Measurements from ENCODE around the gene ABHD16B. TPM values are rescaled to one million over a fixed set of nuclear protein-coding genes. Genes with fewer than 3 reads are reported as not detected.

The ABHD16B gene
- total RNA-seq, 1 donor from 2014 or later: not detected

DNA sequence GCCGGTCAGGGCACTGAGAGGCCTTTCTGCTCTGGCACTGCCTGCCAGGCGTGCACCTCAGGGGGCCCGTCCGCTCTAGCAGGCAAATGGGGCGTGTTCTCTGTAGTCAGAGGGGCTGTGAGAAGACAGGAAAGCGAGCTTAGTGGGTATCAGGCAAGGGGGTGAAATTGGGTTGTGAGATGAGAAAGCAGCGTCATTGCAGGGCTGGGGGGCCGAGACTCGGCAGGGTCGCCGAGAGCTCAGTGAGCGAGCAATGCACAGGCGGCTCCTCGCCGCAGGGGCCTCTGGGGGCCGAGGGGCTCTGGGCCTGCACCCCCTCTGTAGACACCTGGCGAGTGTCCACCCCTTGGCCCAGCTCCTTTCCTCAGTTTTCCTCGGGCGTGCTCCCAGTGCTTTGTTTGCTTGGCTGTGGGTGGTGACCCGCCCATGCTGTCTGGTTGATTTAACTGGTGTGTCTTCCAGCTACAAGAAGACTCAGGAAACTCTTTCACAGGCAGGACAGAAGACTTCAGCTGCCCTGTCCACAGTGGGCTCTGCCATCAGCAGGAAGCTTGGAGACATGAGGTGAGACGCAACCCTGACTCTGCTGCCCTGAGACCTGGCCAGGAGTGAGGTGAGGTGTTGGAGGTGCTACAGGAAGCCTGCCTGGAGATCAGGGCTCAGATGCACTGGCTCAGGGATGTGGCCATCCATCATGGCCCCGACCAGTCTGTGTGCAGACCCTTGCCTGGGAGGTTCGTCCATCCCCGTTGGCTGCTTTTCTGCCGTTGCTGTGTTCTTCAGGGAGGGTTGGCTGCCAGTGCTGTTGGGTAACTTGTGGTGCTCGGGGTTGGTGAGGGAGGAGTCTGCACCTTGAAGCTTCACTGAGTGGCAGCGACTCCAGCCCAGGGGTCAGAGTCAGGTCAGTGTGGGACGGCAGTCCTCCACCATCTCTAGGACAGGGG, 21.2 kb downstream of the ABHD16B start:
- Histone ChIP-seq H3K27me3 (ENCODE audit: control insufficient read depth, insufficient read depth, low read length) (no peaks in the 10 kb centered on the region), H3K36me3 (ENCODE audit: control insufficient read depth, insufficient read depth, low read length) (peaks cover 3% of the 10 kb centered on the region), H3K4me3 (ENCODE audit: low read depth, low read length) (no peak overlapping the region)
- no peak for DNase-seq (ENCODE audit: low read depth)
- TF ChIP-seq, protein P1, sequence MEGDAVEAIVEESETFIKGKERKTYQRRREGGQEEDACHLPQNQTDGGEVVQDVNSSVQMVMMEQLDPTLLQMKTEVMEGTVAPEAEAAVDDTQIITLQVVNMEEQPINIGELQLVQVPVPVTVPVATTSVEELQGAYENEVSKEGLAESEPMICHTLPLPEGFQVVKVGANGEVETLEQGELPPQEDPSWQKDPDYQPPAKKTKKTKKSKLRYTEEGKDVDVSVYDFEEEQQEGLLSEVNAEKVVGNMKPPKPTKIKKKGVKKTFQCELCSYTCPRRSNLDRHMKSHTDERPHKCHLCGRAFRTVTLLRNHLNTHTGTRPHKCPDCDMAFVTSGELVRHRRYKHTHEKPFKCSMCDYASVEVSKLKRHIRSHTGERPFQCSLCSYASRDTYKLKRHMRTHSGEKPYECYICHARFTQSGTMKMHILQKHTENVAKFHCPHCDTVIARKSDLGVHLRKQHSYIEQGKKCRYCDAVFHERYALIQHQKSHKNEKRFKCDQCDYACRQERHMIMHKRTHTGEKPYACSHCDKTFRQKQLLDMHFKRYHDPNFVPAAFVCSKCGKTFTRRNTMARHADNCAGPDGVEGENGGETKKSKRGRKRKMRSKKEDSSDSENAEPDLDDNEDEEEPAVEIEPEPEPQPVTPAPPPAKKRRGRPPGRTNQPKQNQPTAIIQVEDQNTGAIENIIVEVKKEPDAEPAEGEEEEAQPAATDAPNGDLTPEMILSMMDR (IDR thresholded peaks at IDR 0.05; ENCODE audit: insufficient read depth, low read length, poor library complexity, severe bottlenecking): no peak

DNA sequence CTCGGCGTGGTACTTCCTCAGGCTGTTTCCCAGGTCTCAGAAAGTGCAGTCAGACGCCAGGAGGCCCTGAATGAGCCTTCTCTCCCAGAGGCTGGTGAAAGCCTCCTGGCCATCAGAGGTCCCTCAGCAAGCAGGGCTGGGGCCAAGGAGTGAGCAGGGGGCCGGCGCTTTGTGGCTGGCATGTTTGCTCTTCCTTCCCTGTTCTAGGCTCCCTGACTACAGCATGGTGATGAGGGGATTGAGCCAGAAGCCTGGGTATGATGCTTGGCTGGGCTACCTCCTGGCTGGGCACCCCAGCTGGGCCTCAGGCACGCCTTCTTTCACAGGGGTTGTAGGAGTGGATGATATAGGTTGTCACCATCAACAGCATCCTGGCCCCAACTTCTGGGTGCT, 21.9 kb downstream of the ABHD16B start:
- Histone ChIP-seq H3K4me3 (ENCODE audit: low read depth, low read length) (no peak overlapping the region), H3K27me3 (ENCODE audit: control insufficient read depth, insufficient read depth, low read length) (no peaks in the 10 kb centered on the region), H3K36me3 (ENCODE audit: control insufficient read depth, insufficient read depth, low read length) (peaks cover 3% of the 10 kb centered on the region)
- TF ChIP-seq, protein P1 (IDR thresholded peaks at IDR 0.05; ENCODE audit: insufficient read depth, low read length, poor library complexity, severe bottlenecking): no peak
- no peak for DNase-seq (ENCODE audit: low read depth)

DNA sequence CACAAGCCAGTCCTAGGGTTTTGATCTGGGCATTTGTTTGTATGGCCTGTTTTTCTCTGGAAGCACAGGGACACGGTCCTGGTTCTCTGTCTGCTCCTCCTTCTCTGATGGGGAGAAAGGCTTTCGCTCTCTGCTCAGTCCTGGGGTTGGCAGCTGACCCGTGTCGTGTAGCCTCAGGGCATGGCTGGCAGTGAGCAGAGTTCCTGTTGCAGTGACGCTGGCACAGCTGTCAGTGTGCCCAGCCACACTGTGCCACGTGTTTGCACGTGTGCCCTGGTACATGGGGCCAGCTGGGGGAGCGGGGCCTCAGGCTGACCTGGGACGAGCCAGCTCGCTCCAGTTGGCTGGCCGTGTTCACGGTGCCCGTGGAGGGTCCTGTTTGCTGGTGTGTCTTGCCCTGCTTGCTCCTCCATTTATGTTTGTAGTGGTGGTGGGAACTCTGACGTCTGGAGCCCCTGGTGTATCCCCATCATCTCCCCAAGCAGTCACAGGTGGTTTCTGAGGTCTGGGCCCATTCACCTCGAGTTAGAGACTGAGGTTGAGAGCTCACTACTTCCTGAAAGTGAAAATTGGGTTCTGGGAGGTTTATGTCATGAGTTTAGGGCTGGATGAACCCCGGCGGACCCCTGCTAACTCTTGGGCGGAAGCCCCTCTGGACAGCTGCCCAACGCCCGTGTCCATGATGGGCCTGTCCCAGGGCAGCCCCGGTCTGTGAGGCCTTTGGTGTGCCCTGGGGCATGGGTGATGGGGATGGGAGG, 23.4 kb downstream of the ABHD16B start:
- DNase-seq (ENCODE audit: low read depth): no peak
- Histone ChIP-seq H3K4me3 (ENCODE audit: low read depth, low read length) (no peak overlapping the region), H3K36me3 (ENCODE audit: control insufficient read depth, insufficient read depth, low read length) (peaks cover 4% of the 10 kb centered on the region), H3K27me3 (ENCODE audit: control insufficient read depth, insufficient read depth, low read length) (no peaks in the 10 kb centered on the region)
- TF ChIP-seq, protein P1 (IDR thresholded peaks at IDR 0.05; ENCODE audit: insufficient read depth, low read length, poor library complexity, severe bottlenecking): no peak

DNA sequence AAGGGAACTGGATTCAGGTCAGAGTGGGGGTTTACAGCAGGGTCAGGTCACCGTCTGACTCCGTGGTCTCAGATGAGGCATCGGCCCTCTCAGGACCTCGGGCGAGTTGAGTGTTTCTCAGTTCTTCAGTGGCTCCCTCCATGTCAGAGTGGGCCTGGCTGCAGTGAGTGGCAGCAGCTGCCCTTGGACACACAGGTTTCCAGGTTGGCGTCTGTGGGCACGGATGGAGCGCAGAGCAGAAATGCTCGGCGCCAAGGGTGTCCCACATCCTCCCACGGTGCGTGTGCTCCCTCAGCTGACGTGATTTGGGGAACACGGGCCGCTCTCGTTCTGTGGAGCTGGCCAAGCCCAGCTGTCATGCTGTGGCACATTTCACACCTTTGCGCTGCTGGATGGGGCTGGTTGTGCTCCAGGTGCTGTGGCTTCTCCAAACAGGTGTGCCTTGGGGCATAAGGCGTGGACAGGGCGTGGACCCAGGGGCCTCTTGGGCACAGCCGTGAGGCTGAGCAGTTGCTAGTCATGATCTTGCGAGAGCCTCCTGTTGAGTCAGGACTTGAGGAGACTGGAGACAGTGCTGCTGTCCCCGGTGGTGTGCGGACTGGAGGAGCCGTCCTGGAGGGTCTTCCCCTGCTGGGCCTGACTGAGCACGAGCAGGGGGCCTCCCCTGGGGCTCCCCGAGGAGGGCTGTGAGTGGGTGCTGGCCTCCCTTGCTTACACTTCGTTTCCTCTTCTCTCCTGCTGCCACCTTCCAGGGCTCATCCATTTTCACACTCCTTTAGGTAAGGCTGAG, 24.2 kb downstream of the ABHD16B start:
- no peaks in the 10 kb centered on the region for H3K27me3 ChIP-seq (ENCODE audit: control insufficient read depth, insufficient read depth, low read length)
- TF ChIP-seq, protein P1 (IDR thresholded peaks at IDR 0.05; ENCODE audit: insufficient read depth, low read length, poor library complexity, severe bottlenecking): no peak
- peaks cover 4% of the 10 kb centered on the region for H3K36me3 ChIP-seq (ENCODE audit: control insufficient read depth, insufficient read depth, low read length)
- DNase-seq (ENCODE audit: low read depth): no peak
- H3K4me3 ChIP-seq (ENCODE audit: low read depth, low read length): no peak overlapping the region

DNA sequence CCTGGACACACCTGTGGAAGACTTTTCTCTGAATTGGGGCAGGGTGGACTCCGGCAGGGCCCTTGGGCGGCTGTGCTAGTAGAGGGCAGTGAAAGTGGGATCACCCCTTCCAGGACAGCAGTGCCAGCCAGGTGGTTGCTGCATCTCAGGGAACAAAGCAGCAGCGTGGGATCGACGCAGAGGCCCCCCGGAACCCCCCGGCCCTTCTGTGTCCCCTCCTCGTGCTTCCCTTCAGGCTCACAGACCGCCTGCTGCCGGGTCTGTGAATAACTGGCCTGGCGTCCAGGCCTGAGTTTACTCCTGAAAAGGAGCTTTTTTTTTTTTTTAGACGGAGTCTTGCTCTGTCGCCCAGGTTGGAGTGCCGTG, 24.7 kb downstream of the ABHD16B start:
- H3K36me3 ChIP-seq (ENCODE audit: control insufficient read depth, insufficient read depth, low read length): peaks cover 4% of the 10 kb centered on the region
- H3K27me3 ChIP-seq (ENCODE audit: control insufficient read depth, insufficient read depth, low read length): no peaks in the 10 kb centered on the region
- DNase-seq (ENCODE audit: low read depth): no peak
- no peak overlapping the region for H3K4me3 ChIP-seq (ENCODE audit: low read depth, low read length)
- TF ChIP-seq, protein P1 (IDR thresholded peaks at IDR 0.05; ENCODE audit: insufficient read depth, low read length, poor library complexity, severe bottlenecking): no peak
